HepG2 (cell line): Measurements from ENCODE around the gene RCAN2. TPM values are rescaled to one million over a fixed set of nuclear protein-coding genes. Genes with fewer than 3 reads are reported as not detected.

Experiments used
- ATAC-seq: fragments of 200-7000 bp; cut with Tn5 transposase; 3 replicates; pipeline ENCODE4 v1.9.1; 2020; ENCODE audit warnings: mild to moderate bottlenecking, moderate library complexity
- BruUV-seq: library from RNA; stranded (reverse); fragments of 400-500 nt; replicated peaks from 2 replicates; lab custom pipeline; 2021; lab: Mats Ljungman, UMichigan
- CTCF ChIA-PET: fragments of 300-600 bp; formaldehyde crosslinking; extraction: SDS; loops from one replicate; lab custom pipeline; 2021; ENCODE audit warnings: low total read pairs, inconsistent platforms, low intra/inter-chr PET ratio; lab: Yijun Ruan, JAX
- POLR2A ChIA-PET: fragments of 350-600 bp; sonication (Branson Sonifier 250); formaldehyde crosslinking; loops from one replicate; lab custom pipeline; 2020; ENCODE audit warnings: antibody characterized with exemption, inconsistent platforms; lab: Yijun Ruan, JAX
- DNase-seq: peaks from one replicate; pipeline ENCODE4 v3.0.0-alpha.2; 2015; ENCODE audit warnings: low spot score
- FAIRE-seq: peaks from 3 replicates; lab custom pipeline; 2011; peaks lifted over from hg19 to GRCh38; lab: Jason Lieb, UNC
- H2AFZ ChIP-seq: one replicate; pipeline ENCODE4 v1.6.1; 2011; ENCODE audit warnings: low read length, inconsistent platforms
- H3K27ac ChIP-seq: fragments of 300-600 bp; 3 replicates; pipeline ENCODE4 v1.8.0; 2011; ENCODE audit warnings: mixed run types, mild to moderate bottlenecking, mixed read lengths, low read length, inconsistent platforms; ENCODE audit not compliant: insufficient read depth; ENCODE audit errors: extremely low read length
- H3K27me3 ChIP-seq, 2 experiments: fragments of 200-600 bp in 1 of 2; 2 replicates in 1 of 2; 3 replicates in 1 of 2; pipeline versions ENCODE4 v1.6.0 to v1.8.0; 2011; ENCODE audit warnings: low read length in 2 of 2, mild to moderate bottlenecking in 2 of 2, moderate library complexity in 2 of 2, inconsistent platforms in 1 of 2; ENCODE audit not compliant: insufficient read depth in 2 of 2, control insufficient read depth in 1 of 2
- H3K36me3 ChIP-seq, 2 experiments: fragments of 200-600 bp in 1 of 2; replicated peaks in 1 of 2; 2 replicates in 1 of 2; 3 replicates in 1 of 2; pipeline versions ENCODE4 v1.5.1 to v1.8.0; 2011; ENCODE audit warnings: low read length in 2 of 2, inconsistent platforms in 1 of 2; ENCODE audit not compliant: insufficient read depth in 2 of 2, control insufficient read depth in 1 of 2
- H3K4me1 ChIP-seq: 2 replicates; pipeline ENCODE4 v1.5.1; 2012; ENCODE audit warnings: low read length, inconsistent platforms; ENCODE audit not compliant: insufficient read depth
- H3K4me2 ChIP-seq: 2 replicates; pipeline ENCODE4 v1.6.0; 2011; ENCODE audit warnings: low read depth, low read length, inconsistent platforms
- H3K4me3 ChIP-seq, 3 experiments: fragments of 200-600 bp in 1 of 3; sonication (generic), shearing (Covaris generic) in 1 of 3; replicated peaks in 1 of 3; 2 replicates each; pipeline ENCODE4 v1.5.1; 2011 to 2016; ENCODE audit warnings: low read length in 3 of 3, inconsistent platforms in 2 of 3, low read depth in 2 of 3, mild to moderate bottlenecking in 2 of 3, control low read depth in 1 of 3, mixed read lengths in 1 of 3; ENCODE audit not compliant: insufficient read depth in 1 of 3
- H3K79me2 ChIP-seq: one replicate; pipeline ENCODE4 v1.6.1; 2011; ENCODE audit warnings: low read length, inconsistent platforms; ENCODE audit not compliant: insufficient read depth
- H3K9ac ChIP-seq: 2 replicates; pipeline ENCODE4 v1.6.0; 2011; ENCODE audit warnings: mild to moderate bottlenecking, low read depth, low read length, inconsistent platforms; ENCODE audit not compliant: insufficient read depth
- H3K9me3 ChIP-seq: 2 replicates; pipeline ENCODE4 v1.5.1; 2012; ENCODE audit warnings: mild to moderate bottlenecking, low read length
- H4K20me1 ChIP-seq: 2 replicates; pipeline ENCODE4 v1.6.0; 2011; ENCODE audit warnings: inconsistent platforms, mild to moderate bottlenecking, low read length, moderate library complexity; ENCODE audit not compliant: insufficient read depth
- ARID2 ChIP-seq: sonication (generic); formaldehyde crosslinking; IDR thresholded peaks from 2 replicates; pipeline ENCODE4 v1.8.1; 2022; ENCODE audit warnings: mild to moderate bottlenecking, missing genetic modification reagents, borderline replicate concordance
- CENPX ChIP-seq: sonication (generic); formaldehyde crosslinking; IDR thresholded peaks from 2 replicates; pipeline ENCODE4 v1.9.0; 2021; ENCODE audit warnings: mild to moderate bottlenecking, missing genetic modification reagents, moderate library complexity
- CTCF ChIP-seq: sonication (generic); formaldehyde crosslinking; IDR thresholded peaks from 2 replicates; pipeline ENCODE4 v1.5.0; 2020; ENCODE audit warnings: mild to moderate bottlenecking, missing genetic modification reagents, moderate library complexity
- DDIT3 ChIP-seq: sonication (generic); formaldehyde crosslinking; IDR thresholded peaks from 2 replicates; pipeline ENCODE4 v1.4.0; 2020; ENCODE audit warnings: mild to moderate bottlenecking, missing genetic modification reagents
- EZH2 ChIP-seq: conservative IDR thresholded peaks from 2 replicates; pipeline ENCODE4 v1.6.1; 2012; ENCODE audit warnings: mild to moderate bottlenecking, low read depth, low read length, moderate library complexity
- GABPB1 ChIP-seq: IDR thresholded peaks from 2 replicates; pipeline ENCODE4 v1.6.1; 2016; ENCODE audit warnings: mild to moderate bottlenecking, missing genetic modification reagents, moderate library complexity, missing compliant biosample characterization
- GPN1 ChIP-seq: sonication (generic); formaldehyde crosslinking; IDR thresholded peaks from 2 replicates; pipeline ENCODE4 v1.5.1; 2020; ENCODE audit warnings: missing genetic modification reagents, borderline replicate concordance
- JUNB ChIP-seq: sonication (generic); formaldehyde crosslinking; IDR thresholded peaks from 2 replicates; pipeline ENCODE4 v1.8.0; 2022; ENCODE audit warnings: missing genetic modification reagents, mild to moderate bottlenecking, borderline replicate concordance
- KDM2A ChIP-seq: sonication (generic); formaldehyde crosslinking; IDR thresholded peaks from 2 replicates; pipeline ENCODE4 v1.4.0; 2020; ENCODE audit warnings: low read depth, missing genetic modification reagents, borderline replicate concordance
- KLF16 ChIP-seq, 2 experiments: sonication (generic) in 1 of 2; formaldehyde crosslinking in 1 of 2; IDR thresholded peaks; 2 replicates each; pipeline versions ENCODE4 v1.6.1 to v1.8.0; 2016 to 2023; ENCODE audit warnings: missing genetic modification reagents in 2 of 2, missing compliant biosample characterization in 1 of 2
- MED8 ChIP-seq: sonication (generic); formaldehyde crosslinking; IDR thresholded peaks from 2 replicates; pipeline ENCODE4 v1.8.1; 2023; ENCODE audit warnings: mild to moderate bottlenecking, missing genetic modification reagents; ENCODE audit not compliant: insufficient replicate concordance
- SMARCC2 ChIP-seq: fragments of 450-650 bp; IDR thresholded peaks from 2 replicates; pipeline ENCODE4 v1.6.1; 2017; ENCODE audit warnings: antibody characterized with exemption, mild to moderate bottlenecking
- THAP7 ChIP-seq: sonication (generic); formaldehyde crosslinking; IDR thresholded peaks from 2 replicates; pipeline ENCODE4 v1.8.1; 2023; ENCODE audit warnings: mild to moderate bottlenecking, missing genetic modification reagents
- ZBTB7A ChIP-seq: sonication (generic); formaldehyde crosslinking; IDR thresholded peaks from 2 replicates; pipeline ENCODE4 v1.8.0; 2022; ENCODE audit warnings: mild to moderate bottlenecking, missing genetic modification reagents
- ZNF468 ChIP-seq: sonication (generic); formaldehyde crosslinking; IDR thresholded peaks from 2 replicates; pipeline ENCODE4 v1.8.0; 2022; ENCODE audit warnings: mild to moderate bottlenecking, moderate library complexity, missing genetic modification reagents
- ZNF570 ChIP-seq: sonication (generic); formaldehyde crosslinking; IDR thresholded peaks from 2 replicates; pipeline ENCODE4 v1.4.0; 2020; ENCODE audit warnings: mild to moderate bottlenecking, missing genetic modification reagents, borderline replicate concordance
- ZNF674 ChIP-seq: sonication (generic); formaldehyde crosslinking; IDR thresholded peaks from 2 replicates; pipeline ENCODE4 v1.5.0; 2020; ENCODE audit warnings: low read depth, mild to moderate bottlenecking, missing genetic modification reagents
- ZNF704 ChIP-seq: sonication (generic); formaldehyde crosslinking; IDR thresholded peaks from 2 replicates; pipeline ENCODE4 v1.8.1; 2023; ENCODE audit warnings: mild to moderate bottlenecking, inconsistent platforms, moderate library complexity, missing genetic modification reagents, borderline replicate concordance
- ZNF747 ChIP-seq: sonication (generic); formaldehyde crosslinking; IDR thresholded peaks from 2 replicates; pipeline ENCODE4 v1.8.1; 2023; ENCODE audit warnings: missing genetic modification reagents, mild to moderate bottlenecking, borderline replicate concordance
- ZNF850 ChIP-seq: sonication (generic); formaldehyde crosslinking; conservative IDR thresholded peaks from 2 replicates; pipeline ENCODE4 v1.9.0; 2021; ENCODE audit warnings: mild to moderate bottlenecking, missing genetic modification reagents
- WGBS: methylation state at CpG from one replicate; pipeline ENCODE4 v1.1.6; 2017; ENCODE audit warnings: low lambda C conversion rate; 5-methylcytosine and 5-hydroxymethylcytosine counted together
- in situ Hi-C: cut with HindIII; loops from 2 replicates; pipeline ENCODE4 v1.10.0; 2017; ENCODE audit warnings: low pct_unique_long_range_greater_than_20kb; ENCODE audit not compliant: extremely low pct_ligation_motif_present
- intact Hi-C: fragments of 100-400 bp; cut with micrococcal nuclease; formaldehyde crosslinking; loops from one replicate; pipeline ENCODE4 v1.10.0; 2022; ENCODE audit not compliant: unreplicated experiment
- polyA plus RNA-seq, 8 experiments: library from polyadenylated mRNA; depleted of rRNA in 3 of 8; stranded (reverse) in 7 of 8; unstranded in 1 of 8; fragments of >200 nt; fragmentation: Illumina TruSeq in 4 of 8; extraction: Trizol in 4 of 8; gene quantifications; 2 replicates each; pipeline versions ENCODE4 v1.2.1 to v1.2.3, GENCODE V29; 2011 to 2016; ENCODE audit warnings: low read depth in 4 of 8, missing spikeins in 1 of 8, mixed read lengths in 1 of 8; ENCODE audit not compliant: insufficient read depth in 1 of 8
- total RNA-seq, 5 experiments: library from RNA; depleted of rRNA; stranded (reverse); fragments of >200 nt; fragmentation: Illumina TruSeq; extraction: Trizol; gene quantifications; 2 replicates each; pipeline ENCODE4 v1.2.3, GENCODE V29; 2016; ENCODE audit warnings: low read depth in 1 of 5

RCAN2 gene
- total and polyA plus RNA-seq, 2 of the 13 experiments (the other 11 are each of a cell fraction or from before 2014, with no cell fraction given): not detected

GRCh38 chr6:46490425-46491200 lies 636 bp downstream of the RCAN2 start:
- in situ Hi-C loops (no loop called here), intact Hi-C loops (loop anchor here (1.0 to 10.0 kb wide), 3 partner anchors 71 to 398 kb away; partner anchors contain the start of genes CYP39A1 and SLC25A27)
- ATAC-seq (peak; percentile 47), FAIRE-seq (no peak), DNase-seq (no peak)
- H3K4me3 ChIP-seq: peak overlapping the region; percentile 50 to 75 (median 73); a peak in 4 of 6 replicates
- 11% methylated on average over 41 of the region's 56 CpGs for WGBS
- no peaks in the 10 kb centered on the region for H3K36me3 ChIP-seq
- H3K4me1 ChIP-seq: peaks cover 5% of the 10 kb centered on the region
- no peaks in the 10 kb centered on the region for H4K20me1 ChIP-seq
- H3K9ac ChIP-seq: no peak overlapping the region
- CTCF ChIA-PET: no interaction called here
- H2AFZ ChIP-seq: no peak overlapping the region
- no peaks in the 10 kb centered on the region for H3K9me3 ChIP-seq
- peaks cover 4 to 33% of the 10 kb centered on the region in 2 experiments; a peak in 4 of 5 replicates for H3K27me3 ChIP-seq
- no TSS peak for BruUV-seq
- peak overlapping the region; percentile 86 for H3K4me2 ChIP-seq
- no peaks in the 10 kb centered on the region for H3K79me2 ChIP-seq
- no peak overlapping the region for H3K27ac ChIP-seq
- POLR2A ChIA-PET: no interaction called here
- no peak for TF ChIP-seq DDIT3
- no peak for TF ChIP-seq GPN1
- no peak for TF ChIP-seq SMARCC2
- TF ChIP-seq JUNB (CRISPR knock-in tag): no peak
- no peak for TF ChIP-seq KLF16 (CRISPR knock-in tag; IDR thresholded peaks at IDR 0.05)
- no peak for TF ChIP-seq ARID2 (CRISPR knock-in tag)
- no peak for TF ChIP-seq EZH2
- TF ChIP-seq THAP7 (CRISPR knock-in tag): no peak
- TF ChIP-seq ZNF704 (CRISPR knock-in tag): no peak
- TF ChIP-seq ZNF674: no peak
- no peak for TF ChIP-seq CENPX
- TF ChIP-seq CTCF: peak; percentile 51
- TF ChIP-seq ZNF468 (CRISPR knock-in tag): no peak
- TF ChIP-seq GABPB1 (CRISPR knock-in tag): 0 out of 2 replicates have a peak, but pooled peaks have one; percentile 5
- TF ChIP-seq ZNF850 (CRISPR knock-in tag): no peak
- no peak for TF ChIP-seq MED8
- TF ChIP-seq ZNF570: no peak
- peak; percentile 64; the same call in 1 of the 2 replicates for TF ChIP-seq ZBTB7A (CRISPR knock-in tag)
- 0 out of 2 replicates have a peak, but pooled peaks have one; percentile 10 for TF ChIP-seq KDM2A (CRISPR knock-in tag)
- no peak for TF ChIP-seq ZNF747 (CRISPR knock-in tag)
